Tibial nerve (tissue), 4 donors: ENCODE measurements around the gene ERBB4. TPM values are rescaled to one million over a fixed set of nuclear protein-coding genes. Genes with fewer than 3 reads are reported as not detected.

Source experiments
- DNase-seq, 2 donors: peaks; one replicate each; pipeline ENCODE4 v3.0.0-alpha.2; 2019; ENCODE audit warnings: low spot score in 2 of 2
- H3K27ac ChIP-seq, 4 donors: fragments of 200-600 bp; sonication (generic) in 3 of 4; one replicate each; pipeline ENCODE4 v1.5.1; 2017 to 2019; ENCODE audit warnings: mild to moderate bottlenecking in 1 of 4
- H3K27me3 ChIP-seq, 2 donors: fragments of 200-600 bp; sonication (generic) in 1 of 2; one replicate each; pipeline versions ENCODE4 v1.5.1 to v1.6.0; 2017 to 2019
- H3K36me3 ChIP-seq, 3 donors: fragments of 200-600 bp; sonication (generic); one replicate each; pipeline ENCODE4 v1.5.1; 2018 to 2019
- H3K4me1 ChIP-seq, 4 donors: fragments of 200-600 bp; sonication (generic) in 3 of 4; one replicate each; pipeline ENCODE4 v1.5.1; 2017 to 2019
- H3K4me3 ChIP-seq, 4 donors: fragments of 200-600 bp; sonication (generic) in 3 of 4; one replicate each; pipeline ENCODE4 v1.5.1; 2017 to 2019; ENCODE audit warnings: mild to moderate bottlenecking in 1 of 4, moderate library complexity in 1 of 4
- H3K9me3 ChIP-seq, 4 donors: fragments of 200-600 bp; sonication (generic) in 3 of 4; one replicate each; pipeline ENCODE4 v1.5.1; 2017 to 2019
- EP300 ChIP-seq, 2 donors: sonication (generic); formaldehyde crosslinking; IDR thresholded peaks; one replicate each; pipeline ENCODE4 v1.6.1; 2017; ENCODE audit warnings: antibody characterized with exemption in 2 of 2, mild to moderate bottlenecking in 1 of 2
- POLR2A ChIP-seq, 2 donors: fragments of 450-650 bp; IDR thresholded peaks; one replicate each; pipeline ENCODE4 v1.6.1; 2017; ENCODE audit warnings: antibody characterized with exemption in 2 of 2, mild to moderate bottlenecking in 2 of 2, moderate library complexity in 2 of 2
- WGBS, 2 donors: methylation state at CpG; one replicate each; pipeline ENCODE4 v1.1.5; 2018; 5-methylcytosine and 5-hydroxymethylcytosine counted together
- total RNA-seq, 4 donors: library from RNA; depleted of rRNA; stranded (reverse); fragments of >200 nt; gene quantifications; one replicate each; pipeline ENCODE4 v1.1.0, GENCODE V29; 2016
- TF ChIP-seq, protein P1 (sequence below), 5 experiments: fragments of 200-600 bp in 3 of 5; fragments of 450-650 bp in 2 of 5; sonication (generic) in 3 of 5; IDR thresholded peaks; one replicate each; pipeline ENCODE4 v1.5.1; 2016 to 2019; ENCODE audit warnings: antibody characterized with exemption in 5 of 5, mild to moderate bottlenecking in 3 of 5, moderate library complexity in 2 of 5

Gene ERBB4
- total RNA-seq, 4 donors from 2014 or later = 2.4 to 3.3 (median 2.9) TPM

DNA sequence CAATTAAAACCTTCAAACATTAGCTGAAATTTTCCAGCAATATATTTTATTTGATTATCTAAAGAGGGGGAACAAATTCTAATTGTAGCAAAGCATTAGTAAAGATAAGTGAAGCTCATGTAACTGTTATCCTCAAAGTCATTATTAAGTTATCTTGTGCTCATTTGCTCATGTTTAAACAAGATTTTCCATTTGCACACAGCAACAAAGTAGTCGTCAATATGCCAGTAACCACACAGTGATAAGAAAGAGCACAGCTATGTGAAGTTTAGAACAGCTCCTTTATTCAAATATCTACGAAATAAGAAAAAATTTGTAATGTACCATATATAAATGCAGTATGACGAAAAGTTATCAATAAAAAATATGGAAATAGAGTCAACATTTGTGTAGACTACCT is 159.5 kb downstream of the ERBB4 start:
- Histone ChIP-seq H3K36me3 (no peaks in the 10 kb centered on the region), H3K27me3 (no peaks in the 10 kb centered on the region), H3K9me3 (no peaks in the 10 kb centered on the region), H3K27ac (no peak overlapping the region), H3K4me3 (no peak overlapping the region), H3K4me1 (no peaks in the 10 kb centered on the region)
- TF ChIP-seq EP300 (IDR thresholded peaks at IDR 0.05) (no peak), POLR2A (IDR thresholded peaks at IDR 0.05) (no peak)
- TF ChIP-seq, protein P1, sequence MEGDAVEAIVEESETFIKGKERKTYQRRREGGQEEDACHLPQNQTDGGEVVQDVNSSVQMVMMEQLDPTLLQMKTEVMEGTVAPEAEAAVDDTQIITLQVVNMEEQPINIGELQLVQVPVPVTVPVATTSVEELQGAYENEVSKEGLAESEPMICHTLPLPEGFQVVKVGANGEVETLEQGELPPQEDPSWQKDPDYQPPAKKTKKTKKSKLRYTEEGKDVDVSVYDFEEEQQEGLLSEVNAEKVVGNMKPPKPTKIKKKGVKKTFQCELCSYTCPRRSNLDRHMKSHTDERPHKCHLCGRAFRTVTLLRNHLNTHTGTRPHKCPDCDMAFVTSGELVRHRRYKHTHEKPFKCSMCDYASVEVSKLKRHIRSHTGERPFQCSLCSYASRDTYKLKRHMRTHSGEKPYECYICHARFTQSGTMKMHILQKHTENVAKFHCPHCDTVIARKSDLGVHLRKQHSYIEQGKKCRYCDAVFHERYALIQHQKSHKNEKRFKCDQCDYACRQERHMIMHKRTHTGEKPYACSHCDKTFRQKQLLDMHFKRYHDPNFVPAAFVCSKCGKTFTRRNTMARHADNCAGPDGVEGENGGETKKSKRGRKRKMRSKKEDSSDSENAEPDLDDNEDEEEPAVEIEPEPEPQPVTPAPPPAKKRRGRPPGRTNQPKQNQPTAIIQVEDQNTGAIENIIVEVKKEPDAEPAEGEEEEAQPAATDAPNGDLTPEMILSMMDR (IDR thresholded peaks at IDR 0.05) = no peak
- no peak for DNase-seq
- 51 to 77% methylated on average over 3 of the region's 3 CpGs for WGBS, 2 donors

DNA sequence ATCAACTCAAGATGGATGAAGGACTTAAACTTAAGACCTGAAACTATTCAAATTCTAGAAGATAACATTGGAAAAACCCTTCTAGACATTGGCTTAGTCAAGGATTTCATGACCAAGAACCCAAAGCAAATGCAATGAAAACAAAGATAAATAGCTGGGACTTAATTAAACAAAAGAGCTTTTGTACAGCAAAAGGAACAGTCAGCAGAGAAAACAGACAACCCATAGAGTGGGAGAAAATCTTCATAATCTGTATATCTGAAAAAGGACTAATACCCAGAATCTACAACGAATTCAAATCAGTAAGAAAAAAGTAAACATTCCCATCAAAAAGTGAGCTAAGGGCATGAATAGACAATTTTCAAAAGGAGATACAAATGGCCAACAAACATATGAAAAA is 171.2 kb downstream of the ERBB4 start:
- 37 to 61% methylated on average over 1 of the region's 1 CpG for WGBS, 2 donors
- Histone ChIP-seq H3K36me3 (no peaks in the 10 kb centered on the region), H3K27me3 (no peaks in the 10 kb centered on the region), H3K9me3 (no peaks in the 10 kb centered on the region), H3K27ac (no peak overlapping the region), H3K4me1 (peaks cover 0 to 9% (median 3%) of the 10 kb centered on the region in 4 donors), H3K4me3 (no peak overlapping the region)
- DNase-seq = no peak
- no peak for TF ChIP-seq EP300 (IDR thresholded peaks at IDR 0.05)
- no peak for TF ChIP-seq POLR2A (IDR thresholded peaks at IDR 0.05)
- TF ChIP-seq, protein P1 (IDR thresholded peaks at IDR 0.05) = no peak

DNA sequence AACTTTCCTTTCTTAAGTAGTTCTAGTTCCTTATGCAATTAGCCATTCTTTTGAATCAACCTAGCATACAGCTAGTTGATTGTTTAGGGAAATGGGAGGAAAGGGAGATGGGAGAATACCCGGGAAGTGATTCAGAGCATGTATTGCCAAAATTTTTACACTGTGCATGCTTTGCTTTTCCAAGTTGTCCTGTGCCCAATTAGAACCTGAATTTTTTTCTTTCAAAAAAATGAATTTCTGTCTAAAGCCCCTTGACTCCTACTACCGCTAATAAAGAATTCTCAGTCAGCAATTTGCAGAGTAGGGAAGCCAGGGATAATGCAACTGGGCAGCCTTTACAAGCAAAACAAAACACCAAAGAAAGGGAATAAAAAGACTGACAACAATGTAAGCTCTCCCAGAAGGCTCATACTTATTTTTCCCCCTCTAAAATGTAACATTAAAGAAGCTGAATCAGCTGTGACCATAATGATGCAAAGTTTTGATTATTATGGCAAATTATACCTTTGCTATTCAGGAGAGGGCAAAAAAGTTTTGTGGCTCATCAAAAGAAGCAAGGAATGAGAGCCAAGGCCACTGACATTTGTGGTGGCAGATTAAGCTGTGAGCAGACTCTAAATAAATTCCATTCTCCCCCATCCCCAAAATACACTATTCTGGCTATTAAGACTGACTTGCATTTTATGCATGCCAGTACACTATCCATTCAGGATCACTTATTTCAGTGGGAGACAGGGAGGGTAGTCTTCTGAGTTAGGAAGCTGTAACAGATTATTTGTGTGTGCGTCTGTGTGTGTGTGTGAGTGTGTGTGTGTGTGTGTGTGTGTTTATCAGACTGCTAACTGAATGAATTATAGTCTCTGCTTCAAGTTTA is 174.3 kb downstream of the ERBB4 start:
- Histone ChIP-seq H3K4me3 (no peak overlapping the region), H3K9me3 (no peaks in the 10 kb centered on the region), H3K4me1 (peaks cover 0 to 9% (median 3%) of the 10 kb centered on the region in 4 donors), H3K27me3 (no peaks in the 10 kb centered on the region), H3K27ac (no peak overlapping the region), H3K36me3 (no peaks in the 10 kb centered on the region)
- 35% methylated on average over 3 of the region's 3 CpGs for WGBS, 2 donors
- TF ChIP-seq, protein P1 (IDR thresholded peaks at IDR 0.05) = no peak
- TF ChIP-seq EP300 (IDR thresholded peaks at IDR 0.05) (no peak), POLR2A (IDR thresholded peaks at IDR 0.05) (no peak)
- no peak for DNase-seq

DNA sequence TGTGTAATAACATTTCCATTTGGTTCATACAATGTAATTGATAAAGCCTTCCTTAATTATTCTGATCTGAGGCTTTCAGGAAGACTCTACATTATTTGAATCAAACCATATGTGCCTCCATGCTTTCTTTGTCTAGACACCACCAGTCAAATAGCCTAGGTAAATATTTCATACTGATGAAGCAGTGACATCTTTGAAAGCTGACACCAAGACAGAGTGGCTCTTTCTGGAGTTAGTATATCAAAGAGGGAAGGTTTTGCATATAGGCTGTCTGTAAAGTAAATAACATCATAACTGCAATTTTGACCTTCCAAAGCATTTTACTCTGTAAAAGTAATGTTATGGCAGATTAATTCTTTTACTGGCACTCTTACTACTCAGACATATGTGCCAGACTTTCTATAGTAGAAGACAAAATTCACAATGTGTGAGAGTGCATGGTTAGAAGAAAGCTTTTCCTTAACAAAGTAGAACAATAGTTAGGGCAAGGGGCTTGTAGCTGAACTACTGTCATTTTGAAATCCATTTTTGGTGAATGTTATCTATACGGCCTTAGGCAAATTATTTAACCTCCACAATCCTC is 177.3 kb downstream of the ERBB4 start:
- H3K4me3 ChIP-seq = no peak overlapping the region
- 65 to 71% methylated on average over 1 of the region's 1 CpG for WGBS, 2 donors

More for the DNA sequence above, 177.3 kb downstream of the ERBB4 start:
- no peak for DNase-seq
- no peaks in the 10 kb centered on the region for H3K36me3 ChIP-seq
- TF ChIP-seq, protein P1 (IDR thresholded peaks at IDR 0.05) = no peak
- TF ChIP-seq POLR2A (IDR thresholded peaks at IDR 0.05) = no peak
- TF ChIP-seq EP300 (IDR thresholded peaks at IDR 0.05) = no peak
- no peaks in the 10 kb centered on the region for H3K27me3 ChIP-seq
- H3K27ac ChIP-seq = no peak overlapping the region
- no peaks in the 10 kb centered on the region for H3K9me3 ChIP-seq
- H3K4me1 ChIP-seq = peaks cover 0 to 9% (median 3%) of the 10 kb centered on the region in 4 donors
